Left cardiac atrium (tissue), 4 donors: ENCODE data around the gene F8. TPM values are rescaled to one million over a fixed set of nuclear protein-coding genes. Genes with fewer than 3 reads are reported as not detected.

Source experiments
- ATAC-seq, 2 donors: fragments of 200-7000 bp; cut with Tn5 transposase; one replicate each; pipeline ENCODE4 v1.9.1; 2020; ENCODE audit warnings: mild to moderate bottlenecking in 2 of 2, moderate library complexity in 2 of 2
- DNase-seq: peaks from one replicate; pipeline ENCODE4 v3.0.0-alpha.2; 2020
- intact Hi-C, 2 donors: fragments of 100-400 bp; cut with DNase I; formaldehyde crosslinking; loops; one replicate each; pipeline versions ENCODE4 v1.14.1 to v1.15.1; 2022 to 2023
- microRNA-seq, 2 donors: library from miRNA; unstranded; fragments of <30 nt; microRNA quantifications; one replicate each; pipeline ENCODE4 v1.2.0, GENCODE V29; 2020
- total RNA-seq, 2 donors: library from RNA; stranded (reverse); fragmentation: NEBNext Ultra II Directional; extraction: Animal tissue kit (Norgen Biotek cat#: 25700); gene quantifications; one replicate each; pipeline ENCODE4 v1.2.1, GENCODE V29; 2021
- donor health status: DM: no; HTN: yes; CAD: no.
- donor health status: DM: no; HTN: yes; CAD: no; lungs with severe emphysema.
- donor health status: DM: yes; HTN: yes; CAD: no.
- donor health status: Dilated cardiomyopathy.

Gene F8
- total RNA-seq, 2 donors from 2014 or later: 45.7 to 53.6 TPM

- DNase-seq: no peak
- peak; percentile 3 to 4 for ATAC-seq
- intact Hi-C loops: no loop called here
Observed at GRCh38 chrX:154804261-154804956, 218.1 kb downstream of the F8 start.

- intact Hi-C loops: no loop called here
- DNase-seq: no peak
- ATAC-seq: no peak
Observed at GRCh38 chrX:154802947-154803346, 219.6 kb downstream of the F8 start.

- intact Hi-C loops: no loop called here
- ATAC-seq (no peak), DNase-seq (no peak)
Observed at GRCh38 chrX:154800478-154801210, 221.9 kb downstream of the F8 start.

- intact Hi-C loops: no loop called here
- peak; percentile 32 for DNase-seq
- peak in 1 of 2 donors; percentile 55 for ATAC-seq
Observed at GRCh38 chrX:154799556-154800348, 222.8 kb downstream of the F8 start.

GRCh38 chrX:154797006-154797405 lies 225.5 kb downstream of the F8 start:
- ATAC-seq (no peak), DNase-seq (no peak)
- intact Hi-C loops: no loop called here

- DNase-seq: no peak
- no peak for ATAC-seq
- intact Hi-C loops: no loop called here
Observed at GRCh38 chrX:154795016-154795415, 227.5 kb downstream of the F8 start.

GRCh38 chrX:154793084-154793795 lies 229.3 kb downstream of the F8 start:
- no peak for ATAC-seq
- no peak for DNase-seq
- intact Hi-C loops: no loop called here

GRCh38 chrX:154791939-154792338 lies 230.6 kb downstream of the F8 start:
- ATAC-seq: no peak
- intact Hi-C loops: no loop called here
- DNase-seq: no peak

- DNase-seq: no peak
- ATAC-seq: no peak
Observed at GRCh38 chrX:154791467-154791866, 231.1 kb downstream of the F8 start.

More at GRCh38 chrX:154791467-154791866, 231.1 kb downstream of the F8 start:
- intact Hi-C loops: no loop called here

Small RNAs within 50 kb of the gene (microRNA-seq; reads per million reads assigned to microRNA genes)
- gene MIR1184-1: 0 reads per million in 2 donors

Other genes with a start within 250 kb of the F8 start
- 10 to 100 TPM; 36.1 to 40.0 TPM for gene MPP1, start 217.2 kb downstream of the F8 start, total RNA-seq
- not detected for gene SMIM9, start 188.1 kb downstream of the F8 start, total RNA-seq
- 10 to 100 TPM; 22.0 to 27.8 TPM for gene F8A1, start 136.4 kb downstream of the F8 start, total RNA-seq
- gene FUNDC2, start 4.1 kb upstream of the F8 start, total RNA-seq: 100 to 1,000 TPM; 268 to 283 TPM
- 10 to 100 TPM; 18.4 to 19.4 TPM for gene CMC4, start 48.4 kb upstream of the F8 start, total RNA-seq
- gene MTCP1, start 48.4 kb upstream of the F8 start, total RNA-seq: 10 to 100 TPM; 51.5 to 53.6 TPM
- gene BRCC3, start 48.8 kb upstream of the F8 start, total RNA-seq: 10 to 100 TPM; 11.8 to 13.4 TPM
- 10 to 100 TPM; 59.2 to 60.2 TPM for gene VBP1, start 193.7 kb upstream of the F8 start, total RNA-seq
- under 1 TPM; 0.24 to 0.27 TPM for gene RAB39B, start 241.8 kb upstream of the F8 start, total RNA-seq